HUES64 (cell line): Measurements from ENCODE around the gene TBC1D5.

ENCODE experiments used
- H3K27ac ChIP-seq: 2 replicates; pipeline ENCODE4 v1.7.0; 2013; ENCODE audit warnings: low read depth, low read length, inconsistent platforms
- H3K27me3 ChIP-seq: 2 replicates; pipeline ENCODE4 v1.6.1; 2013; ENCODE audit warnings: mild to moderate bottlenecking, low read length; ENCODE audit not compliant: insufficient read depth
- H3K36me3 ChIP-seq: 2 replicates; pipeline ENCODE4 v1.6.1; 2013; ENCODE audit warnings: mild to moderate bottlenecking, low read length; ENCODE audit not compliant: insufficient read depth
- H3K4me1 ChIP-seq: 2 replicates; pipeline ENCODE4 v1.6.1; 2013; ENCODE audit warnings: mild to moderate bottlenecking, low read length, moderate library complexity; ENCODE audit not compliant: insufficient read depth
- H3K4me3 ChIP-seq: 2 replicates; pipeline ENCODE4 v1.5.1; 2013; ENCODE audit warnings: mild to moderate bottlenecking, low read length, moderate library complexity
- H3K9ac ChIP-seq: 2 replicates; pipeline ENCODE4 v1.6.1; 2013; ENCODE audit warnings: mild to moderate bottlenecking, low read depth, low read length
- H3K9me3 ChIP-seq: 2 replicates; pipeline ENCODE4 v1.6.1; 2013; ENCODE audit warnings: low read depth, low read length; ENCODE audit not compliant: insufficient read depth
- WGBS: fragments of 150-250, 120-280 bp; methylation state at CpG from one replicate; pipeline ENCODE4 v1.1.7; 2013; ENCODE audit warnings: missing lambda C conversion rate; 5-methylcytosine and 5-hydroxymethylcytosine counted together

TBC1D5 gene

DNA sequence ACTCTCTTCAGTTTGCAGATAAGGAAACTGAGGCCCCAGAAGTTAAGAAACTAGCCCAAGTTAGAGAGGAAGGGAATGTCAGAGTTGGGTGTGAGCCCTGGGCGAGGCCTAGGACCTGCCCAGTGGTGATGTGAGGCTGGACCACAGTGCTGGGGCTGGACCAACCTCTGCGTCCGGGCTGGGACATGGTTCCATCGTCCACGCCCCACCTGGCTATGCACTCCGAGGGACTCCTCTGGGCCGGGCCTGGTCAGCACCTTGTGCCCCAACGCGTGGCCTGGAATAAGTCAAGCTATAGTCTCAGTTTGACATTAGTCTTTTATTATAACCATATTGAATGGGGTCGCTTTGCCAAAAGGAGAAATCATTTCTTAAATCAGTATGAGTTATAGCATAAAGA, 585.6 kb downstream of the TBC1D5 start:
- H3K36me3 ChIP-seq: peaks cover 6% of the 10 kb centered on the region; the same call in 1 of the 2 replicates
- no peak overlapping the region for H3K27ac ChIP-seq
- H3K4me3 ChIP-seq: no peak overlapping the region
- no peak overlapping the region for H3K9ac ChIP-seq
- 96% methylated on average over 10 of the region's 10 CpGs for WGBS
- H3K4me1 ChIP-seq: no peaks in the 10 kb centered on the region
- H3K27me3 ChIP-seq: no peaks in the 10 kb centered on the region
- H3K9me3 ChIP-seq: no peaks in the 10 kb centered on the region

DNA sequence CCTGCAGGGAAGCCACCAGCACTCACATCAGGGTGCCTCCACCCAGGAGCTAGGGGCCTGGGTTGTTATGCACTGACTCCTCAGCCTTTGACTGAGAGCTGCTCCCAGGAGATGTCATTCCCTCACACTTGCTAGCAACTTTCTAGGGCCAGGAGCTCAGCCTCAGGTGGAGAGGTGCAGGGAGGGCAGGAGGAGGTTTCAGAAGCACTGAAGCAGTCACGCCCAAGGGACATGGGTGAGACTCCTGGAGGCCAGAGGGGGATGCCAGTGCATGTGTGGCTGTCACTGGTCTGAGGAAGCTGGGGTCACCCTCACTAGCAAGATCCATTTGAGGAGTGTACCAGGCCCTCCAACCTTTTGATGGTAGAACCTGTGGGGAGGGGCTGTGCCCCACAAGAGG, 586.5 kb downstream of the TBC1D5 start:
- WGBS: 92% methylated on average over 1 of the region's 1 CpG
- no peak overlapping the region for H3K9ac ChIP-seq
- H3K9me3 ChIP-seq: no peaks in the 10 kb centered on the region
- peaks cover 6% of the 10 kb centered on the region; the same call in 1 of the 2 replicates for H3K36me3 ChIP-seq
- H3K27me3 ChIP-seq: no peaks in the 10 kb centered on the region
- no peaks in the 10 kb centered on the region for H3K4me1 ChIP-seq
- H3K27ac ChIP-seq: no peak overlapping the region
- H3K4me3 ChIP-seq: no peak overlapping the region

DNA sequence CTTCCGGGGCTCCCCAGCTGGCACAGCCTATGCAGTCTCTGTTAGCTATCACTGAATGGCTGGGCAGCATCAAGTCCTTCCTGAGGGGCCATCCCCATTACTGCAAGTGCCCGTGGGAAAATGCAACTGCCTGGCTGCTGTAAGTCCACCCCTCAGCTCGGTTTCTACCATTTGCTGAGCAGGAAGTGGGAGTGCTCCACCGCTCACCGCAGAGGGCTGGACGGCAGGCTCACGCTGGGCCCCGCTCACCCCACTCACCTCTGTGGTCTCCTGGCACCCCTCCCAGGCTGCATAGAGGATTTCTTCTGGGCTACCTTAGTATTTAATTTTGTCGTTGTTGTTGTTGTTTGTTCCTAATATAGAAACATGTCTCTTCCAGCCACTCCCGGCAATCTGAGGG, 587.5 kb downstream of the TBC1D5 start:
- H3K27me3 ChIP-seq: no peaks in the 10 kb centered on the region
- no peaks in the 10 kb centered on the region for H3K4me1 ChIP-seq
- no peaks in the 10 kb centered on the region for H3K9me3 ChIP-seq
- H3K36me3 ChIP-seq: peaks cover 6% of the 10 kb centered on the region; the same call in 1 of the 2 replicates
- no peak overlapping the region for H3K9ac ChIP-seq
- no peak overlapping the region for H3K27ac ChIP-seq
- H3K4me3 ChIP-seq: no peak overlapping the region
- WGBS: 94% methylated on average over 9 of the region's 10 CpGs

DNA sequence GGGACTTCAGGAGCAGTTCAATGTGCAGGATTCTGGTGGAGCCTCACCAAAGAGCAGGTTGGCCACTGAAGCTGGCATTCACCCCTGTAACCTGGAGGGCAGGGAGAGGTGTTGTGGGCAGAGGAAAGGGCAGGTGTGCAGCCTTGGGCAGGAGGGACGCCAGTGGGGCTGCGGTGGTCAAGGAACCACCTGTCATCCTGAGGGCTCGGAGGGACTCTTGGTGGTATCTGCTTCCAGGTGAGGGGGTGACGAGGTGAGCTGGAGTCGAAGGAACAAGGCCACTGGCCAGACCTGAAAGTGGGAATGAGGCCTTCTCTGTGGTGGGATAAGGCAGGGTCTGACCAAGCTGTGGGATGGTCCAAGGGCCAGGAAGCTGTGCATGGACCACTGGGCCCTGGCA, 588.2 kb downstream of the TBC1D5 start:
- Histone ChIP-seq H3K4me3 (no peak overlapping the region), H3K36me3 (peaks cover 6% of the 10 kb centered on the region; the same call in 1 of the 2 replicates), H3K9ac (no peak overlapping the region), H3K27ac (no peak overlapping the region), H3K9me3 (no peaks in the 10 kb centered on the region), H3K27me3 (no peaks in the 10 kb centered on the region), H3K4me1 (no peaks in the 10 kb centered on the region)
- WGBS: 95% methylated on average over 5 of the region's 5 CpGs

DNA sequence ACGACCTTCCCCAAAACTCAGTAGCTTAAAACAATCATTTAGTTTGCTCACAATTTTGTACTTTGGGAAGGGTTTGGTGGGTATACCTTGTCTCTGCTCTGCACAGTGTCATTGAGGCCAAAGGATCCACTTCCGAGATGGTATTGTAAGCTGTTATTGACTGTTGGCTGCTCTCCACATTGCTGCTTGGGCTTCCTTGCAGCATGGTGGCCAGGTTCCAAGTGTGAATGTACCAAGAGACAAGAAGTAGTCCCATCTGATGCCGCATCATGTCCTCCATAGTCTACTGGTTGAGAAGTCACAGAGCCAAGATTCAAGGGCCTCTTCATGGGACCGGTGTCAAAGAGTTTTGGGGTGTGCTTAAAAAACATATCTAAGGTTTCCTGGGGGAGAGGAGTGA, 589.2 kb downstream of the TBC1D5 start:
- H3K4me3 ChIP-seq: no peak overlapping the region
- H3K27ac ChIP-seq: no peak overlapping the region
- no peaks in the 10 kb centered on the region for H3K27me3 ChIP-seq
- H3K9ac ChIP-seq: no peak overlapping the region
- H3K9me3 ChIP-seq: no peaks in the 10 kb centered on the region
- WGBS: 97% methylated on average over 4 of the region's 4 CpGs
- H3K4me1 ChIP-seq: no peaks in the 10 kb centered on the region
- H3K36me3 ChIP-seq: peaks cover 6% of the 10 kb centered on the region; the same call in 1 of the 2 replicates

DNA sequence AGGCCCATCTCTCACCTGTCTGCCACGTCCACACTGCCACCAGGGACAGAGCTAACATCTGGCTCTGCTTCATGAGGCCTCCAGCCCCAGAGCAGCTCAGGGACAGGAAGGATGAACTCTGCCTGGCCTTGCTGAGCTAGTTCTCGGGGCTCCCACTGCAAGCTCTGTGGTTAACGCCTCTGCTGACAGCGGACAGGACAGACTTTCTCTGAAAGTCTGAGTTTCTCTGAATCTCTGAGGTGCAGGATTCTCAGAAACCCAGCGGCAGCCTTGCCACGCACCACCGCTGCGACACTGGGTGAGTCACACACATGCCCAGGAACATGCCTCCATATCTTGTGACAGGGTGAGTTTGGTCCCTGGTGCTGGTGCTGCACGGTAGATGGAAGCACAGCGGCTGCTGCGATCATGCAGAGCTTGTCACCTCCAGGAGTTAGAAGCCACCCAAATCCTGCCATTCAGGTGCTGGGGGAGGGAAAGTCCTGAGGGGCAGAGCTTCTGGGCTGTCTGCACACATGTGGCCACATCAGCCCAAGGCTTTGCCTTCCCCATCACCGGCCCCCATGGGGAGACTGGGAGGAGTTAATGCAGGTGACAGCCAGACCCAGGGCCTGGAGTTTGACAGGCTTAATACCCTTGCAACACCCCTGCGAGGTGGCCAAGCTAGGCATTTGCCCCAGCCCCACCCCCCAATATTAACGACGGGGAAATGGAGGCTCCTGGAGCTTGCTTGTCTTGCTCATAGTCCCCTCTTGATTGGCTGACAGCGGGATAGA, 590.6 kb downstream of the TBC1D5 start:
- H3K36me3 ChIP-seq: peaks cover 6% of the 10 kb centered on the region; the same call in 1 of the 2 replicates
- no peak overlapping the region for H3K9ac ChIP-seq
- no peaks in the 10 kb centered on the region for H3K9me3 ChIP-seq
- H3K27ac ChIP-seq: no peak overlapping the region
- H3K27me3 ChIP-seq: no peaks in the 10 kb centered on the region
- 93% methylated on average over 16 of the region's 16 CpGs for WGBS
- no peak overlapping the region for H3K4me3 ChIP-seq
- H3K4me1 ChIP-seq: no peaks in the 10 kb centered on the region

DNA sequence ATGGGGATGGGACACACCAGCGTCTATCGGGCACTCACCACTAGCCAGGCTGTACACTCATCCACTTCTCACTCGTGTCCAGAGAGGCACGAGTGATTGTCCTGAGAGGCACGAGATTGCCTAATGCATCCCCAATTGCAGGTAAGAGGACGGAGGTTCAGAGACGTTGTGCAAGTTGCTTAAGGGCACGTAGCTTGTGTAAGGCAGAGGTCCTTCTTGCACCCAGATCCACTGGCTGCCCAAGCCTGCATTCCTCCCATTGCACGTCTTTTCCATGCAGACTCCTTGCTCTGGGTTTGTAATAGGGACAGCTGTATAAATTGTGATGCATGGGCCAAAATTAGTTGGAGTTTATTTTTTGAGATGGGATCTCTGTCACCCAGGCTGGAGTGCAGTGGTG, 593.4 kb downstream of the TBC1D5 start:
- no peak overlapping the region for H3K9ac ChIP-seq
- peaks cover 2% of the 10 kb centered on the region; the same call in 1 of the 2 replicates for H3K4me1 ChIP-seq
- H3K4me3 ChIP-seq: no peak overlapping the region
- WGBS: 96% methylated on average over 9 of the region's 9 CpGs
- no peaks in the 10 kb centered on the region for H3K27me3 ChIP-seq
- no peak overlapping the region for H3K27ac ChIP-seq
- H3K36me3 ChIP-seq: peaks cover 6% of the 10 kb centered on the region; the same call in 1 of the 2 replicates
- no peaks in the 10 kb centered on the region for H3K9me3 ChIP-seq

DNA sequence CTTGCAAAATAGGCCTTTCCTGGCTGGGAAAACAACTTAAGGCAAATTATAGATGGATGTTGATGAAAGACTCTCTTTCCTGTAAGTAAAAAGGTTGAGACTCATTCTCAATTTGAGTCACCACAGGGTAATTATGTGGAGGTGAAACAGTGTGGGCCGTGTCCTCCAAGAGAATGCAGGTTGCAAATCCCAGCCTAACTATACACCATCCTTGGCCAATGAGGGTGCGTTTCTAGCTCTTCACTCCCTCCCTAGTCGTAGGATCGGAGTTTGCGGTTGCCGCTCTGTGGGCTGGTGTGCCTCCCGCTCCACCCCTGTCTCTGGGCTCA, 597.8 kb downstream of the TBC1D5 start:
- no peaks in the 10 kb centered on the region for H3K9me3 ChIP-seq
- H3K9ac ChIP-seq: no peak overlapping the region
- no peaks in the 10 kb centered on the region for H3K36me3 ChIP-seq
- no peak overlapping the region for H3K27ac ChIP-seq
- whole genome bisulfite sequencing: 94% methylated on average over 7 of the region's 7 CpGs
- no peak overlapping the region for H3K4me3 ChIP-seq
- H3K4me1 ChIP-seq: peaks cover 7% of the 10 kb centered on the region; the same call in 1 of the 2 replicates
- no peaks in the 10 kb centered on the region for H3K27me3 ChIP-seq

DNA sequence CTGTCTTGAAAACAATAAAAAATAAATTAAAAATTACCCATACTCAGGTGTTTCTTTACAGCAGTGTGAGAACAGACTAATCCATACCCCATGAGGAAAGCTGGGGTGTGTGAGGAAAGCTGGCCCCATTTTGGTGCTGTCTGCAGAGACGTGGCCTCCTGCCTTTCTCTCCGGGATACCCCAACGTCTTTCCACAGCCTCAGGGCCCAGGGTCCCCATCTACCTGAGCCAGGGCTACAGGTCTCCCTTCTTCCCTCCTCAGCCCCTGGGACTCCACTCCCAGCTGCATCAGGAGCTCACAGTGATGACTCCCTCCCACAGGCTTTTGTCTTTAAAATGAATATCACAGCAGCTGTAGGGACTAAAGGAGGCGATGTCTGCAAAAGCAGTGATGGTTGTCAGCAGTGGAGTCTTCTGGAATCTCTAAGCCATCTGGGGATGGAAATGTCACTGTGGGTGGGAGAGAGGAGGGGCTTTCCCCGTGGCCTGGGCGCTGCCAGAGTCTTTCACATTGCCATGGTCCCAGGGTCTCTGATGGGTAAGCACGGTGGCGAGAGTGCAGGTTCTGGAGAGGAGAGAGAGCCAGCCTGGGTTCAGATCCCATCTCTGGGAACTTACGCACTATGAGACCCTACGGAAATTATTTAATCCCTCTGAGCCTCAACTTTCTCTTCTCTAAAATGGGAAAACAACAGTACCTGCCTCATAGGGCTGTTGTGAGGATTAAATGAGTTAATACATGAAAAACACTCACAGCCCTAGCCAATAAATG, 598.4 kb downstream of the TBC1D5 start:
- no peaks in the 10 kb centered on the region for H3K27me3 ChIP-seq
- WGBS: 72% methylated on average over 10 of the region's 10 CpGs
- no peaks in the 10 kb centered on the region for H3K36me3 ChIP-seq

DNA sequence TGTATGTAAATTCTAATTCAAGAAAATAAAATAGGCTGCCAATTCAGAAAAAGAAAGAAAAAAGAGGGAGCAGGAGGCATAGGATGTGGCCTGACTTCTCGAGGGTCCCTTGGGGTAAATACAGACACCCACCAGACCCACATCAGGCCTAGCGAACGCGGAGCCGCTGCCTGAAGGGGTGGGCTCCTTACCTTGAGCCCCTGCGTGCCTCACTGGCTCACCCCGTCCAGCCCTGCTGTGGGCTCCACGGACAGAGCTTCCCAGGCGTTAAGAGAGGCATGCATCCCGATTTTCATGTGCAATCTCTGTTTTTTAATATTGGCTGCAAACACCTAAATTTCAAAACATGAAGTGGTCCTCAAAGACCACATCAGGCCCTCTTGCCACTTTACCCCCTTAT, 599.9 kb downstream of the TBC1D5 start:
- H3K27me3 ChIP-seq: no peaks in the 10 kb centered on the region
- no peak overlapping the region for H3K4me3 ChIP-seq
- 95% methylated on average over 10 of the region's 10 CpGs for WGBS
- peaks cover 7% of the 10 kb centered on the region; the same call in 1 of the 2 replicates for H3K4me1 ChIP-seq
- no peak overlapping the region for H3K9ac ChIP-seq
- H3K36me3 ChIP-seq: no peaks in the 10 kb centered on the region
- H3K9me3 ChIP-seq: no peaks in the 10 kb centered on the region
- H3K27ac ChIP-seq: no peak overlapping the region

More for the DNA sequence above, 598.4 kb downstream of the TBC1D5 start:
- Histone ChIP-seq H3K9ac (no peak overlapping the region), H3K27ac (no peak overlapping the region), H3K9me3 (no peaks in the 10 kb centered on the region), H3K4me1 (peaks cover 7% of the 10 kb centered on the region; the same call in 1 of the 2 replicates), H3K4me3 (no peak overlapping the region)

DNA sequence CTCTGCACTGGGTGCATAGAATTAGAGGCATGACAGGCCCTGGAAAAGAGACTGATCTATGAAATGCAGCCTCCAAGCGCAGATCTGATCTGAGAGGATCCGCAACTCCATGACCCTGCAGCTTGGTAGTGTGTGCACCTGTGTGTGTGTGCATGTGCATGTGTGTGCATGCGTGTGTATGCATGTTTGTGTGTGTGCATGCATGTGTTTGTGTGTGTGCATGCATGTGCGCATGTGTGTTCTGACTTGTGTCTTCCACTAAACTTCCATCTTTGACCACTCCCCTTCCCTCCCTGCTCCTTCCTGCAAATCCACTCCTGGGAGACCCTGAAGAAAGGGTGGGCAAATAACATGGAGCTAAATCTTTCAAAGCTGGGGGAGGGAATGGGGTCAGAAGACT, 600.7 kb downstream of the TBC1D5 start:
- H3K36me3 ChIP-seq: no peaks in the 10 kb centered on the region
- WGBS: 94% methylated on average over 4 of the region's 4 CpGs
- no peak overlapping the region for H3K9ac ChIP-seq
- no peaks in the 10 kb centered on the region for H3K27me3 ChIP-seq
- peaks cover 7% of the 10 kb centered on the region; the same call in 1 of the 2 replicates for H3K4me1 ChIP-seq
- no peak overlapping the region for H3K4me3 ChIP-seq
- H3K27ac ChIP-seq: no peak overlapping the region
- H3K9me3 ChIP-seq: no peaks in the 10 kb centered on the region
